Mesendoderm (in vitro differentiated cells): Measurements from ENCODE around the gene SORCS2.

Experiments used
- DNase-seq: peaks from one replicate; pipeline ENCODE4 v3.0.0; 2013
- H2AK5ac ChIP-seq: 2 replicates; pipeline ENCODE4 v1.6.1; 2013; ENCODE audit warnings: low read length, inconsistent platforms
- H2BK120ac ChIP-seq: 2 replicates; pipeline ENCODE4 v1.6.1; 2013; ENCODE audit warnings: low read depth, mild to moderate bottlenecking, low read length, moderate library complexity, mixed read lengths
- H2BK15ac ChIP-seq: replicated peaks from 2 replicates; pipeline ENCODE4 v1.6.1; 2013; ENCODE audit warnings: low read depth, mild to moderate bottlenecking, moderate library complexity
- H2BK5ac ChIP-seq: 2 replicates; pipeline ENCODE4 v1.6.1; 2013; ENCODE audit warnings: low read length, inconsistent platforms
- H3K18ac ChIP-seq: 2 replicates; pipeline ENCODE4 v1.6.1; 2013; ENCODE audit warnings: mild to moderate bottlenecking, low read length, mixed read lengths
- H3K23ac ChIP-seq: one replicate; pipeline ENCODE4 v1.6.1; 2013; ENCODE audit warnings: low read length
- H3K27ac ChIP-seq: 2 replicates; pipeline ENCODE4 v1.5.1; 2013; ENCODE audit warnings: low read depth, mild to moderate bottlenecking, inconsistent platforms, low read length, moderate library complexity
- H3K27me3 ChIP-seq: 2 replicates; pipeline ENCODE4 v1.6.1; 2013; ENCODE audit warnings: low read length, control low read depth, mild to moderate bottlenecking, inconsistent platforms; ENCODE audit not compliant: insufficient read depth, poor library complexity
- H3K36me3 ChIP-seq: 2 replicates; pipeline ENCODE4 v1.6.1; 2013; ENCODE audit warnings: low read length, inconsistent platforms; ENCODE audit not compliant: control insufficient read depth, insufficient read depth
- H3K4ac ChIP-seq: one replicate; pipeline ENCODE4 v1.6.1; 2013; ENCODE audit warnings: low read depth, mild to moderate bottlenecking, low read length, moderate library complexity
- H3K4me1 ChIP-seq: 2 replicates; pipeline ENCODE4 v1.6.1; 2013; ENCODE audit warnings: low read depth, low read length, inconsistent platforms; ENCODE audit not compliant: control insufficient read depth
- H3K4me2 ChIP-seq: 2 replicates; pipeline ENCODE4 v1.6.1; 2013; ENCODE audit warnings: low read length
- H3K4me3 ChIP-seq: 2 replicates; pipeline ENCODE4 v1.5.1; 2013; ENCODE audit warnings: mild to moderate bottlenecking, low read length
- H3K56ac ChIP-seq: one replicate; pipeline ENCODE4 v1.6.1; 2013; ENCODE audit warnings: low read length
- H3K79me1 ChIP-seq: 2 replicates; pipeline ENCODE4 v1.6.1; 2013; ENCODE audit warnings: low read length, inconsistent platforms
- H3K79me2 ChIP-seq: 2 replicates; pipeline ENCODE4 v1.6.1; 2013; ENCODE audit warnings: mild to moderate bottlenecking, low read length; ENCODE audit not compliant: control insufficient read depth, insufficient read depth
- H3K9ac ChIP-seq: 2 replicates; pipeline ENCODE4 v1.6.1; 2013; ENCODE audit warnings: low read length, inconsistent platforms
- H4K5ac ChIP-seq: one replicate; pipeline ENCODE4 v1.6.1; 2013; ENCODE audit warnings: low read length
- H4K8ac ChIP-seq: one replicate; pipeline ENCODE4 v1.6.1; 2013; ENCODE audit warnings: low read depth, mild to moderate bottlenecking, control low read depth, low read length, moderate library complexity
- WGBS: extraction: QIAGEN DNeasy Blood & Tissue Kit; methylation state at CpG from one replicate; pipeline ENCODE4 v1.1.7; 2013; ENCODE audit warnings: low lambda C conversion rate, missing lambda C conversion rate; ENCODE audit not compliant: insufficient coverage; ENCODE audit errors: extremely low coverage; 5-methylcytosine and 5-hydroxymethylcytosine counted together

The SORCS2 gene

GRCh38 chr4:7673121-7673520 lies 480.8 kb downstream of the SORCS2 start:
- WGBS, result no CpG with 5 or more reads among the region's 9 CpGs
- Histone ChIP-seq H3K27me3 (no peaks in the 10 kb centered on the region), H3K4me3 (no peak overlapping the region), H3K27ac (no peak overlapping the region), H3K56ac (no peak overlapping the region), H3K18ac (no peak overlapping the region), H4K5ac (no peak overlapping the region), H3K36me3 (no peaks in the 10 kb centered on the region), H2AK5ac (no peak overlapping the region), H2BK120ac (no peak overlapping the region), H4K8ac (no peak overlapping the region), H3K4me2 (no peak overlapping the region), H2BK5ac (no peak overlapping the region), H3K4me1 (no peaks in the 10 kb centered on the region), H2BK15ac (no peak overlapping the region), H3K79me2 (no peaks in the 10 kb centered on the region), H3K23ac (no peak overlapping the region), H3K4ac (no peak overlapping the region), H3K79me1 (no peaks in the 10 kb centered on the region), H3K9ac (no peak overlapping the region)
- DNase-seq, result no peak

DNA sequence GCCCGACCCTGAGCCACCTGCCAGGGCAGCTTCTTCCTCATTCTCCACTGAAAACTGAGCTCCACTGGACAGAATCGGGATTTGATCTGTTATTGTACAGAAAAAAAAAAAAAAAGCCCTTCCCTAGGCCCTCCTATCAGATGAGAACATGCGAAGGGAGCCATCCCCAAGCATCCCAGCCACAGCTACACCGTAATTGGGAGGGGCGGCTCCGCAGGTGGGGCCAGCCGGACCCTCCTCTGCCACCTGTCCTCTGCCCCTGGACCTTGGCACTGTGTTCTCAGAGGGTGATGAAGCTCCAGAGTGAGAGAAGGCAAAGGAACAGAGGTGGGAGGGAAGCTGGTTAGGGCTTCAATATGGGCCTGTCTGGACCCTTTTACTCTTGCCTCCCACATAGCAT lies 482.4 kb downstream of the SORCS2 start:
- Histone ChIP-seq H3K23ac (no peak overlapping the region), H3K4ac (no peak overlapping the region), H4K5ac (no peak overlapping the region), H3K27me3 (no peaks in the 10 kb centered on the region), H2BK120ac (no peak overlapping the region), H3K27ac (no peak overlapping the region), H4K8ac (no peak overlapping the region), H3K36me3 (no peaks in the 10 kb centered on the region), H3K4me3 (no peak overlapping the region), H2BK15ac (no peak overlapping the region), H3K9ac (no peak overlapping the region), H3K79me2 (no peaks in the 10 kb centered on the region), H3K4me2 (no peak overlapping the region), H3K4me1 (no peaks in the 10 kb centered on the region), H3K18ac (no peak overlapping the region), H2AK5ac (no peak overlapping the region), H3K79me1 (no peaks in the 10 kb centered on the region), H3K56ac (no peak overlapping the region), H2BK5ac (no peak overlapping the region)
- DNase-seq, result no peak
- WGBS, result no CpG with 5 or more reads among the region's 7 CpGs

GRCh38 chr4:7675136-7675535 lies 482.8 kb downstream of the SORCS2 start:
- Histone ChIP-seq H3K79me2 (no peaks in the 10 kb centered on the region), H3K27ac (no peak overlapping the region), H3K4ac (no peak overlapping the region), H2AK5ac (no peak overlapping the region), H3K4me1 (no peaks in the 10 kb centered on the region), H3K79me1 (no peaks in the 10 kb centered on the region), H4K5ac (no peak overlapping the region), H3K36me3 (no peaks in the 10 kb centered on the region), H3K4me3 (no peak overlapping the region), H3K23ac (no peak overlapping the region), H3K4me2 (no peak overlapping the region), H4K8ac (no peak overlapping the region), H3K27me3 (no peaks in the 10 kb centered on the region), H2BK15ac (no peak overlapping the region), H3K56ac (no peak overlapping the region), H2BK120ac (no peak overlapping the region), H3K18ac (no peak overlapping the region), H3K9ac (no peak overlapping the region), H2BK5ac (no peak overlapping the region)
- WGBS, result no CpG with 5 or more reads among the region's 6 CpGs
- DNase-seq, result no peak

DNA sequence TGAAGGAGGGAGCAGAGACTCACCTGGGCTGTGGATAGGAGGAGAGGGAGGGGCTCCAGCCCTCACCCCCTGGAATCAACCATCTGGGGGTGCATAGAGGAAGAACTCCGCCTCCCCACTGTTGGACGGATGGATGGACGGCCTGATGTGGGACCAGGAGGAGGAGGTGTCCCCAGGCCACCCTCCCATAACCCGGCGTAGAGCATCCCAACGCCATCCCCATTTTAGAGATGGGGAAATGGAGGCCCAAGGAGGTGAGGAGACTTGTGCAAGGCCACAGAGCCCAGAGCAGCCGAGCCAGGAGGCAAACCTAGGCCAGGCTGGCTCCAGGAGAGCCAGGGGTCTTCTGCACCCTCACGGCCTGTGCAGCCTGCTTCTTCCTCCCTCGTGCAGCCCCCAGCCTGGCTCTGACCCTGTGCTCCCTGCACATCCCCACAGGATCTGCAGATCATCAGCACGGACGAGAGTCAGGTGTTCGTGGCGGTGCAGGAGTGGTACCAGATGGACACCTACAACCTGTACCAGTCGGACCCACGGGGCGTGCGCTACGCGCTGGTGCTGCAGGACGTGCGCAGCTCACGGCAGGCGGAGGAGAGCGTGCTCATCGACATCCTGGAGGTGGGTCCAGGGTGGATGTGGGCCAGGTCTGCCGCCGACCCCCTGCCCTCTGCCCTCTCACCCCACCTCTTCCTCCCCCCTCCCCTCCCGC lies 483.4 kb downstream of the SORCS2 start:
- Histone ChIP-seq H4K8ac (no peak overlapping the region), H3K27me3 (no peaks in the 10 kb centered on the region), H3K79me1 (no peaks in the 10 kb centered on the region), H3K4me3 (no peak overlapping the region), H3K23ac (no peak overlapping the region), H2AK5ac (no peak overlapping the region), H3K4me2 (no peak overlapping the region), H3K18ac (no peak overlapping the region), H3K9ac (no peak overlapping the region), H4K5ac (no peak overlapping the region), H3K56ac (no peak overlapping the region), H3K79me2 (no peaks in the 10 kb centered on the region), H2BK5ac (no peak overlapping the region), H3K4me1 (no peaks in the 10 kb centered on the region), H2BK15ac (no peak overlapping the region), H3K36me3 (no peaks in the 10 kb centered on the region), H3K27ac (no peak overlapping the region), H2BK120ac (no peak overlapping the region), H3K4ac (no peak overlapping the region)
- DNase-seq, result no peak
- no CpG with 5 or more reads among the region's 28 CpGs for WGBS

GRCh38 chr4:7676398-7676922 lies 484.1 kb downstream of the SORCS2 start:
- no peak overlapping the region for H3K56ac ChIP-seq
- no peak for DNase-seq
- H3K18ac ChIP-seq, result no peak overlapping the region
- no peak overlapping the region for H3K4ac ChIP-seq
- H3K23ac ChIP-seq, result no peak overlapping the region
- no peak overlapping the region for H3K4me2 ChIP-seq
- H2AK5ac ChIP-seq, result no peak overlapping the region
- no peak overlapping the region for H3K9ac ChIP-seq
- no CpG with 5 or more reads among the region's 4 CpGs for WGBS
- no peak overlapping the region for H4K5ac ChIP-seq
- H3K27ac ChIP-seq, result no peak overlapping the region
- no peaks in the 10 kb centered on the region for H3K27me3 ChIP-seq
- H3K79me1 ChIP-seq, result no peaks in the 10 kb centered on the region
- H2BK15ac ChIP-seq, result no peak overlapping the region
- H3K4me1 ChIP-seq, result no peaks in the 10 kb centered on the region
- no peak overlapping the region for H2BK5ac ChIP-seq
- H3K4me3 ChIP-seq, result no peak overlapping the region
- no peaks in the 10 kb centered on the region for H3K36me3 ChIP-seq
- no peak overlapping the region for H4K8ac ChIP-seq
- no peak overlapping the region for H2BK120ac ChIP-seq
- H3K79me2 ChIP-seq, result no peaks in the 10 kb centered on the region

DNA sequence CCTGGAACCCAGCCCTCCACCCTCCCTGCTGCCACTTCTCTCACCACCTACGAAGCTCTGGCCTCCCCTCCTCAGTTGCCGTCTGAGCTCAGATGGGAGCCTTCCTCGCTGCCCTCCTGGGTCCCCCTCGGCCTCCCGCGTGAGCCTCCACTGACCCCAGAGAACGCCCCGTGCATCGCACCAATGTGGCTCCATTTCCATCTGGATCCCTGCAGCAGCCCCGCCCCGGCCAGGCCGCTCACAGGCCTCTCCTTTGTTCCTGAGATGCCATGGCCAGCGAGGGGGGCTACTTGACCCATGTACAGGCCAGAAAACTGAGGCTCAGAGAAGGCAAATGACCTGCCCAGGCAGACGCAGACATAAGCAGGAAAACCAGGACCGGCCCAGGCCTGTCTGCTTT lies 484.7 kb downstream of the SORCS2 start:
- Histone ChIP-seq H3K4me1 (no peaks in the 10 kb centered on the region), H3K79me2 (no peaks in the 10 kb centered on the region), H3K4ac (no peak overlapping the region), H2BK15ac (no peak overlapping the region), H3K36me3 (no peaks in the 10 kb centered on the region), H4K8ac (no peak overlapping the region), H3K18ac (no peak overlapping the region), H3K23ac (no peak overlapping the region), H3K4me2 (no peak overlapping the region), H2BK120ac (no peak overlapping the region), H3K27me3 (no peaks in the 10 kb centered on the region), H3K27ac (no peak overlapping the region), H3K79me1 (no peaks in the 10 kb centered on the region), H3K56ac (no peak overlapping the region), H4K5ac (no peak overlapping the region), H3K9ac (no peak overlapping the region), H3K4me3 (no peak overlapping the region), H2AK5ac (no peak overlapping the region), H2BK5ac (no peak overlapping the region)
- WGBS, result no CpG with 5 or more reads among the region's 15 CpGs
- no peak for DNase-seq
